ENCODE results near the gene CDK13.
A peak's percentile ranks its signal among the peaks of the same experiment; 100 is the strongest.

The CDK13 gene

GRCh38 chr7:40009301-40009700, 59.2 kb downstream of the CDK13 start:
- Histone ChIP-seq H3K9ac (ENCODE audit: low read length) (no peak overlapping the region), H3K4me1 (ENCODE audit: low read length) (peaks cover 30% of the 10 kb centered on the region), H3K4me3 (ENCODE audit: low read length) (no peak overlapping the region), H4K20me1 (ENCODE audit: insufficient read depth, low read length) (no peaks in the 10 kb centered on the region), H3K36me3 (replicated peaks; ENCODE audit: low read depth, low read length) (peaks cover 9% of the 10 kb centered on the region), H3K4me2 (ENCODE audit: low read length) (no peak overlapping the region), H3K27me3 (ENCODE audit: low read depth, low read length) (no peaks in the 10 kb centered on the region), H3K9me3 (ENCODE audit: insufficient read depth, low read length) (no peaks in the 10 kb centered on the region), H2AFZ (ENCODE audit: low read depth, low read length) (no peak overlapping the region), H3K79me2 (ENCODE audit: low read length) (peaks cover 20% of the 10 kb centered on the region), H3K27ac (ENCODE audit: low read length) (no peak overlapping the region)
- no peak for TF ChIP-seq CTCF (IDR thresholded peaks at IDR 0.05; ENCODE audit: low read depth, low read length)
- TF ChIP-seq EZH2phosphoT487 (IDR thresholded peaks at IDR 0.05; ENCODE audit: low read depth), result no peak

- peaks cover 16% of the 10 kb centered on the region for H3K36me3 ChIP-seq (replicated peaks; ENCODE audit: low read depth, low read length)
- TF ChIP-seq CTCF (IDR thresholded peaks at IDR 0.05; ENCODE audit: low read depth, low read length) (no peak), EZH2phosphoT487 (IDR thresholded peaks at IDR 0.05; ENCODE audit: low read depth) (no peak)
- peak overlapping the region; percentile 94 for H3K27ac ChIP-seq (ENCODE audit: low read length)
- peaks cover 60% of the 10 kb centered on the region for H3K4me1 ChIP-seq (ENCODE audit: low read length)
- H2AFZ ChIP-seq (ENCODE audit: low read depth, low read length), result no peak overlapping the region
- H3K79me2 ChIP-seq (ENCODE audit: low read length), result peaks cover 35% of the 10 kb centered on the region
- peak overlapping the region; percentile 77 for H3K4me2 ChIP-seq (ENCODE audit: low read length)
- no peaks in the 10 kb centered on the region for H4K20me1 ChIP-seq (ENCODE audit: insufficient read depth, low read length)
- H3K4me3 ChIP-seq (ENCODE audit: low read length), result no peak overlapping the region
- H3K27me3 ChIP-seq (ENCODE audit: low read depth, low read length), result no peaks in the 10 kb centered on the region
- H3K9me3 ChIP-seq (ENCODE audit: insufficient read depth, low read length), result no peaks in the 10 kb centered on the region
- peak overlapping the region; percentile 59; the same call in 1 of the 2 replicates for H3K9ac ChIP-seq (ENCODE audit: low read length)
These were observed 64.3 kb downstream of the CDK13 start for GRCh38 chr7:40014376-40014775.

- H3K36me3 ChIP-seq (replicated peaks; ENCODE audit: low read depth, low read length), result peaks cover 16% of the 10 kb centered on the region
- peak overlapping the region; percentile 94 for H3K27ac ChIP-seq (ENCODE audit: low read length)
- no peaks in the 10 kb centered on the region for H4K20me1 ChIP-seq (ENCODE audit: insufficient read depth, low read length)
- no peak for TF ChIP-seq CTCF (IDR thresholded peaks at IDR 0.05; ENCODE audit: low read depth, low read length)
- TF ChIP-seq EZH2phosphoT487 (IDR thresholded peaks at IDR 0.05; ENCODE audit: low read depth), result no peak
- H3K4me2 ChIP-seq (ENCODE audit: low read length), result peak overlapping the region; percentile 77
- peak overlapping the region; percentile 62 for H3K9ac ChIP-seq (ENCODE audit: low read length)
- H3K4me3 ChIP-seq (ENCODE audit: low read length), result peak overlapping the region; percentile 56
- H3K27me3 ChIP-seq (ENCODE audit: low read depth, low read length), result no peaks in the 10 kb centered on the region
- no peaks in the 10 kb centered on the region for H3K9me3 ChIP-seq (ENCODE audit: insufficient read depth, low read length)
- peaks cover 39% of the 10 kb centered on the region for H3K79me2 ChIP-seq (ENCODE audit: low read length)
- peaks cover 60% of the 10 kb centered on the region for H3K4me1 ChIP-seq (ENCODE audit: low read length)
- no peak overlapping the region for H2AFZ ChIP-seq (ENCODE audit: low read depth, low read length)
These were observed 65.8 kb downstream of the CDK13 start for GRCh38 chr7:40015790-40016296.

GRCh38 chr7:40019558-40019957, 69.5 kb downstream of the CDK13 start:
- Histone ChIP-seq H3K9ac (ENCODE audit: low read length) (no peak overlapping the region), H3K4me1 (ENCODE audit: low read length) (peaks cover 31% of the 10 kb centered on the region), H3K4me2 (ENCODE audit: low read length) (no peak overlapping the region), H3K36me3 (replicated peaks; ENCODE audit: low read depth, low read length) (peaks cover 12% of the 10 kb centered on the region), H2AFZ (ENCODE audit: low read depth, low read length) (no peak overlapping the region), H3K79me2 (ENCODE audit: low read length) (peaks cover 21% of the 10 kb centered on the region), H3K4me3 (ENCODE audit: low read length) (no peak overlapping the region), H4K20me1 (ENCODE audit: insufficient read depth, low read length) (no peaks in the 10 kb centered on the region), H3K27ac (ENCODE audit: low read length) (no peak overlapping the region), H3K27me3 (ENCODE audit: low read depth, low read length) (no peaks in the 10 kb centered on the region), H3K9me3 (ENCODE audit: insufficient read depth, low read length) (no peaks in the 10 kb centered on the region)
- TF ChIP-seq EZH2phosphoT487 (IDR thresholded peaks at IDR 0.05; ENCODE audit: low read depth), result no peak
- TF ChIP-seq CTCF (IDR thresholded peaks at IDR 0.05; ENCODE audit: low read depth, low read length), result no peak

Measured in OCI-LY3 (cell line).